Measurements from ENCODE around the gene LHX2. TPM values are rescaled to one million over a fixed set of nuclear protein-coding genes. Genes with fewer than 3 reads are reported as not detected.
A peak's percentile ranks its signal among the peaks of the same experiment; 100 is the strongest.

Gene LHX2
- total and polyA plus RNA-seq, 2 of the 4 experiments (the other 2 are of a cell fraction), result not detected

GRCh38 chr9:124045076-124045829, 33.7 kb downstream of the LHX2 start:
- Histone ChIP-seq H3K79me1 (ENCODE audit: low read depth in 1 of 2, low read length in 2 of 2) (no peaks in the 10 kb centered on the region), H2BK15ac (ENCODE audit: low read depth, low read length) (no peak overlapping the region), H2AK9ac (replicated peaks; ENCODE audit: low read depth, low read length, poor library complexity) (no peak overlapping the region), H3K4me2 (ENCODE audit: low read depth, low read length) (peak overlapping the region; percentile 48; the same call in 1 of the 2 replicates), H3K27me3 (ENCODE audit: control insufficient read depth, insufficient read depth, low read length) (peaks cover 68% of the 10 kb centered on the region), H3K23ac (ENCODE audit: low read depth, low read length) (no peak overlapping the region), H2BK5ac (ENCODE audit: low read depth, low read length, poor library complexity, severe bottlenecking) (no peak overlapping the region), H3K56ac (ENCODE audit: extremely low read depth, insufficient read depth, low read length) (no peak overlapping the region), H4K8ac (ENCODE audit: low read depth in 2 of 2, low read length in 2 of 2) (no peak overlapping the region), H3K9ac (ENCODE audit: low read depth, low read length) (peak overlapping the region; percentile 28; the same call in 1 of the 2 replicates), H3K4me1 (ENCODE audit: control insufficient read depth, insufficient read depth, low read length) (no peaks in the 10 kb centered on the region; the same call in 1 of the 2 replicates), H2BK120ac (ENCODE audit: low read depth, low read length) (no peak overlapping the region), H3K9me1 (ENCODE audit: insufficient read depth, low read length) (no peaks in the 10 kb centered on the region), H4K5ac (ENCODE audit: low read depth, low read length) (no peak overlapping the region), H3K18ac (ENCODE audit: low read depth, low read length) (no peak overlapping the region), H2BK20ac (ENCODE audit: low read depth, low read length) (no peak overlapping the region), H3K4me3 (ENCODE audit: insufficient read depth, low read depth, low read length) (peak overlapping the region; percentile 14; the same call in 1 of the 2 replicates), H4K20me1 (ENCODE audit: insufficient read depth, low read length) (no peaks in the 10 kb centered on the region), H3K4ac (ENCODE audit: low read depth, low read length) (no peak overlapping the region), H3K27ac (ENCODE audit: insufficient read depth, low read length) (no peak overlapping the region), H2AFZ (replicated peaks; ENCODE audit: low read length, poor library complexity) (peak overlapping the region; percentile 78), H3K14ac (replicated peaks; ENCODE audit: low read depth, low read length) (no peak overlapping the region), H4K91ac (ENCODE audit: insufficient read depth, low read depth, low read length) (no peak overlapping the region), H3K9me3 (ENCODE audit: control insufficient read depth, insufficient read depth, low read length) (peaks cover 6% of the 10 kb centered on the region; the same call in 1 of the 2 replicates), H2AK5ac (ENCODE audit: low read depth, low read length) (no peak overlapping the region), H3K36me3 (ENCODE audit: control insufficient read depth, insufficient read depth, low read length) (no peaks in the 10 kb centered on the region)
- DNase-seq (peak; percentile 22), ATAC-seq (ENCODE audit: low read depth) (peak; percentile 67)
- ChIA-PET POLR2A (ENCODE audit: unreplicated experiment) (no interaction called here), CTCF (no interaction called here)
- no TSS peak for BruUV-seq (replicated peaks)
- in situ Hi-C loops (cut with MboI; ENCODE audit: low sequenced_read_pairs), result no loop called here
- intact Hi-C loops (cut with micrococcal nuclease), result no loop called here
- dilution Hi-C loops (cut with HindIII; ENCODE audit: low sequenced_read_pairs, unreplicated experiment), result no loop called here
- WGBS, 2 experiments (ENCODE audit: extremely low coverage in 2 of 2, insufficient read length in 1 of 2), result 1% methylated on average over 20 of the region's 49 CpGs; no CpG with 5 or more reads in 1 of the 2 experiments
- TF ChIP-seq MAZ (IDR thresholded peaks at IDR 0.05; ENCODE audit: borderline replicate concordance, low read depth, low read length) (no peak), NFE2L2 (IDR thresholded peaks at IDR 0.05; ENCODE audit: low read depth, low read length) (no peak), ELK1 (IDR thresholded peaks at IDR 0.05; ENCODE audit: borderline replicate concordance, low read depth, low read length) (no peak), CTCF (conservative IDR thresholded peaks at IDR 0.05; ENCODE audit: low read depth, low read length) (no peak), POLR2A (IDR thresholded peaks at IDR 0.05; ENCODE audit: low read depth, low read length) (no peak), FOS (IDR thresholded peaks at IDR 0.05; ENCODE audit: low read depth, low read length) (no peak), USF2 (IDR thresholded peaks at IDR 0.05; ENCODE audit: low read depth, low read length) (no peak), MAFK (IDR thresholded peaks at IDR 0.05; ENCODE audit: low read depth, low read length) (no peak), SMC3 (IDR thresholded peaks at IDR 0.05; ENCODE audit: low read depth, low read length) (no peak), MXI1 (IDR thresholded peaks at IDR 0.05; ENCODE audit: borderline replicate concordance, low read depth, low read length) (no peak), BHLHE40 (IDR thresholded peaks at IDR 0.05; ENCODE audit: low read depth, low read length) (no peak; the same call in 1 of the 2 replicates), RCOR1 (IDR thresholded peaks at IDR 0.05; ENCODE audit: insufficient replicate concordance, low read length) (no peak), RFX5 (IDR thresholded peaks at IDR 0.05; ENCODE audit: low read depth, low read length) (no peak), CHD1 (IDR thresholded peaks at IDR 0.05; ENCODE audit: low read depth, low read length) (no peak), RAD21 (IDR thresholded peaks at IDR 0.05; ENCODE audit: low read length) (no peak)
